OCI-LY1 (cell line): ENCODE data around the gene SYT14.

Experiments
- EZH2 ChIP-seq: fragments of 200-600 bp; sonication (generic), shearing (Covaris generic); IDR thresholded peaks from 2 replicates; pipeline ENCODE4 v1.8.0; 2017; ENCODE audit warnings: borderline replicate concordance, mixed run types, mild to moderate bottlenecking, antibody characterized with exemption, low read length, moderate library complexity, mixed read lengths
- TF ChIP-seq, protein P1 (sequence below): fragments of 200-600 bp; sonication (generic), shearing (Covaris generic); IDR thresholded peaks from 2 replicates; pipeline ENCODE4 v1.5.1; 2017; ENCODE audit warnings: mild to moderate bottlenecking, antibody characterized with exemption, low read length, moderate library complexity, mixed read lengths

GRCh38 chr1:210025870-210026269 is 87.9 kb downstream of the SYT14 start:
- TF ChIP-seq, protein P1, sequence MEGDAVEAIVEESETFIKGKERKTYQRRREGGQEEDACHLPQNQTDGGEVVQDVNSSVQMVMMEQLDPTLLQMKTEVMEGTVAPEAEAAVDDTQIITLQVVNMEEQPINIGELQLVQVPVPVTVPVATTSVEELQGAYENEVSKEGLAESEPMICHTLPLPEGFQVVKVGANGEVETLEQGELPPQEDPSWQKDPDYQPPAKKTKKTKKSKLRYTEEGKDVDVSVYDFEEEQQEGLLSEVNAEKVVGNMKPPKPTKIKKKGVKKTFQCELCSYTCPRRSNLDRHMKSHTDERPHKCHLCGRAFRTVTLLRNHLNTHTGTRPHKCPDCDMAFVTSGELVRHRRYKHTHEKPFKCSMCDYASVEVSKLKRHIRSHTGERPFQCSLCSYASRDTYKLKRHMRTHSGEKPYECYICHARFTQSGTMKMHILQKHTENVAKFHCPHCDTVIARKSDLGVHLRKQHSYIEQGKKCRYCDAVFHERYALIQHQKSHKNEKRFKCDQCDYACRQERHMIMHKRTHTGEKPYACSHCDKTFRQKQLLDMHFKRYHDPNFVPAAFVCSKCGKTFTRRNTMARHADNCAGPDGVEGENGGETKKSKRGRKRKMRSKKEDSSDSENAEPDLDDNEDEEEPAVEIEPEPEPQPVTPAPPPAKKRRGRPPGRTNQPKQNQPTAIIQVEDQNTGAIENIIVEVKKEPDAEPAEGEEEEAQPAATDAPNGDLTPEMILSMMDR = no peak
- TF ChIP-seq EZH2 = no peak
